Activated CD4-positive, alpha-beta T cell treated with anti-CD3 and anti-CD28 coated beads, Interleukin-10, Interleukin-2, amounts not matched to agents 100 ng/mL and 50 ng/mL, durations not matched to agents 16 hours and 8 hours (primary cell): ENCODE data around the gene CBLB.
"Not testable (repeated sequence)": the region's sequence is repeated elsewhere in the genome, so short reads cannot be mapped to it uniquely, and the experiment has no call there.

Experiments used
- DNase-seq: peaks from one replicate; pipeline ENCODE4 v3.0.0-alpha.2; 2020

CBLB gene

GRCh38 chr3:105746231-105746996, 122.4 kb downstream of the CBLB start:
- DNase-seq: no peak

GRCh38 chr3:105745046-105745445, 123.8 kb downstream of the CBLB start:
- DNase-seq: no peak

- no peak for DNase-seq
Observed at GRCh38 chr3:105744202-105744601, 124.6 kb downstream of the CBLB start.

- DNase-seq: no peak
Observed at GRCh38 chr3:105733356-105733755, 135.5 kb downstream of the CBLB start.

GRCh38 chr3:105731686-105732085, 137.1 kb downstream of the CBLB start:
- no peak for DNase-seq

GRCh38 chr3:105730801-105731354, 137.9 kb downstream of the CBLB start:
- DNase-seq: peak; percentile 28

- no peak for DNase-seq
Observed at GRCh38 chr3:105729667-105730066, 139.1 kb downstream of the CBLB start.

GRCh38 chr3:105728771-105729312, 140.0 kb downstream of the CBLB start:
- DNase-seq: no peak

GRCh38 chr3:105727036-105727435, 141.8 kb downstream of the CBLB start:
- DNase-seq: not testable (repeated sequence)

- peak; percentile 50 for DNase-seq
Observed at GRCh38 chr3:105722943-105723556, 145.8 kb downstream of the CBLB start.

- no peak for DNase-seq
Observed at GRCh38 chr3:105719791-105720190, 149.0 kb downstream of the CBLB start.

GRCh38 chr3:105715372-105715771, 153.4 kb downstream of the CBLB start:
- peak; percentile 67 for DNase-seq

GRCh38 chr3:105714453-105714852, 154.4 kb downstream of the CBLB start:
- no peak for DNase-seq

- DNase-seq: no peak
Observed at GRCh38 chr3:105708980-105709379, 159.8 kb downstream of the CBLB start.

- DNase-seq: no peak
Observed at GRCh38 chr3:105707009-105707408, 161.8 kb downstream of the CBLB start.

- no peak for DNase-seq
Observed at GRCh38 chr3:105704726-105705410, 163.9 kb downstream of the CBLB start.

- peak; percentile 55 for DNase-seq
Observed at GRCh38 chr3:105700575-105700974, 168.2 kb downstream of the CBLB start.

GRCh38 chr3:105691633-105692032, 177.2 kb downstream of the CBLB start:
- no peak for DNase-seq

- no peak for DNase-seq
Observed at GRCh38 chr3:105691053-105691452, 177.8 kb downstream of the CBLB start.

GRCh38 chr3:105688821-105689220, 180.0 kb downstream of the CBLB start:
- DNase-seq: no peak

- peak; percentile 38 for DNase-seq
Observed at GRCh38 chr3:105686278-105686897, 182.4 kb downstream of the CBLB start.

GRCh38 chr3:105679951-105680350, 188.9 kb downstream of the CBLB start:
- DNase-seq: no peak

- DNase-seq: no peak
Observed at GRCh38 chr3:105678017-105678416, 190.8 kb downstream of the CBLB start.
